ENCODE measurements around the gene NIPBL.

DNA sequence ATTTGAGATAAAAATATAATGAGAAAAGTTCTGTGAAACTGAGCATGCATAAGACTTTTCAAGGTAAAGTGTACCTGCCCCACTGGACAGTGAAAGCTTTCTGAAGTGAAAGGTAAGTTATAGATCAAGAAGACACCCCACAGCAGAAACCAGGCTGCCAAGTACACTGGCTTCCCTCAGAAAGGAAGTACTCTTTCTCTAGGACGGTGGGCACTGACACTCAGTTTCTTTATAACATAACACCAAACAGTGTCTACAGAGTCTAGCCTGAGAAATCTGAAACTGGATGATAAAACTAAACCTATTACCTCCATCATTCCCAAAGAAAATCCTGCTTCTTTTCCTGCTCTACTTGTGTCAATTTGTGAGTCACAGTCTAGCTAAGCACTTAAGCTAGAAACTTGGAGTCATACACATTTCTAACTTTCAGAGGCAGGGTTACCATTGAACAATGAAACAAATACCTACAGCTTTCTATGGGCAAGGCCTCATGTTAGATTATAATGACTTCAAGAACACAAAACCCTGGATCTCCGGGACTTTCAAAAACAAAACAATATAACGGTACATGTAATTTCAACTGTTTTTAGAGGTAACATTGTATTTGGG, 235.9 kb downstream of the NIPBL start:
- TF ChIP-seq, protein P1, sequence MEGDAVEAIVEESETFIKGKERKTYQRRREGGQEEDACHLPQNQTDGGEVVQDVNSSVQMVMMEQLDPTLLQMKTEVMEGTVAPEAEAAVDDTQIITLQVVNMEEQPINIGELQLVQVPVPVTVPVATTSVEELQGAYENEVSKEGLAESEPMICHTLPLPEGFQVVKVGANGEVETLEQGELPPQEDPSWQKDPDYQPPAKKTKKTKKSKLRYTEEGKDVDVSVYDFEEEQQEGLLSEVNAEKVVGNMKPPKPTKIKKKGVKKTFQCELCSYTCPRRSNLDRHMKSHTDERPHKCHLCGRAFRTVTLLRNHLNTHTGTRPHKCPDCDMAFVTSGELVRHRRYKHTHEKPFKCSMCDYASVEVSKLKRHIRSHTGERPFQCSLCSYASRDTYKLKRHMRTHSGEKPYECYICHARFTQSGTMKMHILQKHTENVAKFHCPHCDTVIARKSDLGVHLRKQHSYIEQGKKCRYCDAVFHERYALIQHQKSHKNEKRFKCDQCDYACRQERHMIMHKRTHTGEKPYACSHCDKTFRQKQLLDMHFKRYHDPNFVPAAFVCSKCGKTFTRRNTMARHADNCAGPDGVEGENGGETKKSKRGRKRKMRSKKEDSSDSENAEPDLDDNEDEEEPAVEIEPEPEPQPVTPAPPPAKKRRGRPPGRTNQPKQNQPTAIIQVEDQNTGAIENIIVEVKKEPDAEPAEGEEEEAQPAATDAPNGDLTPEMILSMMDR (IDR thresholded peaks at IDR 0.05; ENCODE audit: low read length): no peak
- TF ChIP-seq EZH2 (IDR thresholded peaks at IDR 0.05; ENCODE audit: borderline replicate concordance, low read length): no peak
